Measurements from ENCODE around the gene CDKN2B-AS1. TPM values are rescaled to one million over a fixed set of nuclear protein-coding genes. Genes with fewer than 3 reads are reported as not detected.

CDKN2B-AS1 gene
- total and polyA plus RNA-seq, 2 experiments from 2014 or later = 0.61 to 4.1 TPM

GRCh38 chr9:22065431-22066200, 71.0 kb downstream of the CDKN2B-AS1 start:
- Histone ChIP-seq H3K36me3 (ENCODE audit: low read depth) (no peaks in the 10 kb centered on the region), H2AFZ (no peak overlapping the region), H3K27me3 (replicated peaks; ENCODE audit: insufficient read depth) (no peaks in the 10 kb centered on the region), H3K9me3 (ENCODE audit: low read depth) (no peaks in the 10 kb centered on the region), H3K9ac (no peak overlapping the region), H3K27ac (no peak overlapping the region), H3K4me2 (ENCODE audit: unreplicated experiment) (no peak overlapping the region), H3F3A (ENCODE audit: insufficient read depth) (no peaks in the 10 kb centered on the region), H4K20me1 (ENCODE audit: insufficient read depth) (no peaks in the 10 kb centered on the region), H3K9me2 (ENCODE audit: insufficient read depth) (no peaks in the 10 kb centered on the region), H3K79me2 (ENCODE audit: insufficient read depth) (no peaks in the 10 kb centered on the region), H3K4me3 (no peak overlapping the region), H3K4me1 (ENCODE audit: insufficient read depth) (no peaks in the 10 kb centered on the region)
- no peak for DNase-seq
- 83 to 86% methylated on average over 4 of the region's 4 CpGs for WGBS, 2 experiments (ENCODE audit: low coverage in 1 of 2, low lambda C conversion rate in 2 of 2, missing lambda C conversion rate in 2 of 2)
- in situ Hi-C loops (cut with MboI) = no loop called here
- TF ChIP-seq EZH2 (IDR thresholded peaks at IDR 0.05; ENCODE audit: insufficient read depth, poor library complexity, severe bottlenecking) (no peak), EZH2phosphoT487 (IDR thresholded peaks at IDR 0.05; ENCODE audit: insufficient read depth, low read depth) (no peak)

GRCh38 chr9:22067196-22067595, 72.6 kb downstream of the CDKN2B-AS1 start:
- H3K4me2 ChIP-seq (ENCODE audit: unreplicated experiment) = no peak overlapping the region
- no peak overlapping the region for H2AFZ ChIP-seq
- no peaks in the 10 kb centered on the region for H3K36me3 ChIP-seq (ENCODE audit: low read depth)
- H3K4me1 ChIP-seq (ENCODE audit: insufficient read depth) = no peaks in the 10 kb centered on the region
- no peaks in the 10 kb centered on the region for H3K27me3 ChIP-seq (replicated peaks; ENCODE audit: insufficient read depth)
- no peak overlapping the region for H3K4me3 ChIP-seq
- H3K79me2 ChIP-seq (ENCODE audit: insufficient read depth) = no peaks in the 10 kb centered on the region
- H3K27ac ChIP-seq = no peak overlapping the region
- H3K9me2 ChIP-seq (ENCODE audit: insufficient read depth) = no peaks in the 10 kb centered on the region
- no peak for DNase-seq
- no peaks in the 10 kb centered on the region for H3F3A ChIP-seq (ENCODE audit: insufficient read depth)
- TF ChIP-seq EZH2 (IDR thresholded peaks at IDR 0.05; ENCODE audit: insufficient read depth, poor library complexity, severe bottlenecking) (no peak), EZH2phosphoT487 (IDR thresholded peaks at IDR 0.05; ENCODE audit: insufficient read depth, low read depth) (no peak)
- in situ Hi-C loops (cut with MboI) = no loop called here
- H3K9ac ChIP-seq = no peak overlapping the region
- no peaks in the 10 kb centered on the region for H3K9me3 ChIP-seq (ENCODE audit: low read depth)
- 97 to 98% methylated on average over 4 of the region's 4 CpGs for WGBS, 2 experiments (ENCODE audit: low coverage in 1 of 2, low lambda C conversion rate in 2 of 2, missing lambda C conversion rate in 2 of 2)
- H4K20me1 ChIP-seq (ENCODE audit: insufficient read depth) = no peaks in the 10 kb centered on the region

- Histone ChIP-seq H3K4me2 (ENCODE audit: unreplicated experiment) (no peak overlapping the region), H3K79me2 (ENCODE audit: insufficient read depth) (no peaks in the 10 kb centered on the region), H4K20me1 (ENCODE audit: insufficient read depth) (no peaks in the 10 kb centered on the region), H3K27me3 (replicated peaks; ENCODE audit: insufficient read depth) (no peaks in the 10 kb centered on the region), H2AFZ (no peak overlapping the region), H3K9ac (no peak overlapping the region), H3K27ac (no peak overlapping the region), H3F3A (ENCODE audit: insufficient read depth) (no peaks in the 10 kb centered on the region), H3K4me1 (ENCODE audit: insufficient read depth) (no peaks in the 10 kb centered on the region), H3K36me3 (ENCODE audit: low read depth) (no peaks in the 10 kb centered on the region), H3K4me3 (no peak overlapping the region), H3K9me3 (ENCODE audit: low read depth) (no peaks in the 10 kb centered on the region), H3K9me2 (ENCODE audit: insufficient read depth) (no peaks in the 10 kb centered on the region)
- no peak for DNase-seq
- 81 to 83% methylated on average over 8 of the region's 8 CpGs for WGBS, 2 experiments (ENCODE audit: low coverage in 1 of 2, low lambda C conversion rate in 2 of 2, missing lambda C conversion rate in 2 of 2)
- TF ChIP-seq EZH2 (IDR thresholded peaks at IDR 0.05; ENCODE audit: insufficient read depth, poor library complexity, severe bottlenecking) = no peak
- TF ChIP-seq EZH2phosphoT487 (IDR thresholded peaks at IDR 0.05; ENCODE audit: insufficient read depth, low read depth) = no peak
- in situ Hi-C loops (cut with MboI) = no loop called here
These were observed 73.8 kb downstream of the CDKN2B-AS1 start for GRCh38 chr9:22068369-22068768.

GRCh38 chr9:22073349-22073748, 78.8 kb downstream of the CDKN2B-AS1 start:
- Histone ChIP-seq H3K27me3 (replicated peaks; ENCODE audit: insufficient read depth) (no peaks in the 10 kb centered on the region), H3K4me3 (no peak overlapping the region), H3F3A (ENCODE audit: insufficient read depth) (no peaks in the 10 kb centered on the region), H3K27ac (no peak overlapping the region), H3K36me3 (ENCODE audit: low read depth) (no peaks in the 10 kb centered on the region), H3K79me2 (ENCODE audit: insufficient read depth) (no peaks in the 10 kb centered on the region), H3K4me2 (ENCODE audit: unreplicated experiment) (no peak overlapping the region), H3K4me1 (ENCODE audit: insufficient read depth) (no peaks in the 10 kb centered on the region), H3K9me2 (ENCODE audit: insufficient read depth) (no peaks in the 10 kb centered on the region), H3K9me3 (ENCODE audit: low read depth) (no peaks in the 10 kb centered on the region), H2AFZ (no peak overlapping the region), H4K20me1 (ENCODE audit: insufficient read depth) (no peaks in the 10 kb centered on the region), H3K9ac (no peak overlapping the region)
- TF ChIP-seq EZH2phosphoT487 (IDR thresholded peaks at IDR 0.05; ENCODE audit: insufficient read depth, low read depth) (no peak), EZH2 (IDR thresholded peaks at IDR 0.05; ENCODE audit: insufficient read depth, poor library complexity, severe bottlenecking) (no peak)
- WGBS, 2 experiments (ENCODE audit: low coverage in 1 of 2, low lambda C conversion rate in 2 of 2, missing lambda C conversion rate in 2 of 2) = 78 to 88% methylated on average over 1 of the region's 1 CpG
- in situ Hi-C loops (cut with MboI) = no loop called here
- no peak for DNase-seq

All from GM23248 (cell line).